HG03378 (cell line): Measurements from ENCODE around the gene NSD2.
A peak's percentile ranks its signal among the peaks of the same experiment; 100 is the strongest.
"Not testable (repeated sequence)": the region's sequence is repeated elsewhere in the genome, so short reads cannot be mapped to it uniquely, and the experiment has no call there.

Source experiments
- ATAC-seq: cut with Tn5 transposase; IDR thresholded peaks from one replicate; pipeline ENCODE4 v1.9.1; 2021; ENCODE audit warnings: mild to moderate bottlenecking, moderate library complexity; ENCODE audit not compliant: unreplicated experiment

The NSD2 gene

DNA sequence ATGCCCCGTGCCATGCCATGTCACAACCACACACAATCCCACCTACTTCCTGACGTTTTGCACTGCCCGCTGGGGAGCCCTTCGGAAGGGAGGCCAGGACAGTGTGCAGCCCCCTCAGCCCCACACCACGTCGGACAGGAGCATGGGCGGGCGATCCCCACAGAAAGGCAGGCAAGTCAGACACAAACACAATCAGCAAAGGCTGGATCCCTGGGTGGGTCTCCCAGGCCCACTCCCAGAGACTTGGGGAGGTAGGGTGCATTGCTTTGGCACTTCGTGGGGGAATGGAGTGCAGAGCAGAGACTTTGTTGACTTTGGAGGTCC lies 29.3 kb upstream of the NSD2 start:
- no peak for ATAC-seq

DNA sequence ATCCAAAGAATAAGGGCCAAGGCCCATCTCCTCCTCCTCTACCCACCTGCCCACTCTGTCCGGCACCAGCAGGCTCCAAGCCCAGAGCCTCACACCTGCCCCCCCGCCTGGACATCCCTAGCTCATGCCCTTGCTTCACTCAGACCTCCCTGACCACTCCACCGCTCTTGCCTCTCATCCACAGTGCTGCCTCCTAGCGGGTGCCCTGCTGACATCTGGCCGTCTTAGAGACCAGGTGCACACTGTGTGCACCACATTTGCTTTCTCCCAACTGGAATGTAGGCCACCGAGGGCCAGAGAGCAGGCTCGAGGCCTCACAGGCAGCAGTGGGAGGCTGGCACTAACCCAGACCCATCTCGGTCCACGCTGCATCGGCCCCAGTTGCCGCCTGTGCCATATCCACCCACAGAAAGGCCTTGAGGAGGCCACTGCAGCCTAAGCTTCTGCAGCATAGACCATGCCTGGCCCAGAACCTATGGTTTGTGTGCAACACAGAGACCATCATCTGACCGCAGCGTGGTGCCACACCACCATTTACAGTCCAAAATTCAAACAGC lies 28.8 kb upstream of the NSD2 start:
- ATAC-seq = no peak

DNA sequence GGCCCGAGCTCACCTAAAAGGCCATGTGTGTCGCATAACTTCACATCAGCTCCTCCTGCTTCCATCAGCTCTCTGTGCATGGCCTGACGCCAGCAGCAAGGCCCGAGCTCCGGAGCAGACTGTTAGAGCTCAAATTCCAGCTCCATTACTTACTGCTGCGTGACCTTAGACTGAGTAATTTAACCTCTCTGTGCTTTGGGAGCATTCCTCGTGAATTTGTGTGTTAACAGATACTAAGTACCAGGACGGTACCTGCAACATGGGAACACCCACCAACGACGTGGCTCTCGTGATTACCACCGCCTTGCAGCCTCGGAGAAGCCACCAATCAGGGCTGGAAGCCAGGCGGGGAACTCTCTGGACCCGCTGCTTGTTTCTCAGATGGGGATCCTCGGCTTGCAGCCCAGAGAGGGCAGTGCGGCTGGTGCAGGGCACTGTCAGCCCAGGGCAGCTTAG lies 28.2 kb upstream of the NSD2 start:
- ATAC-seq = no peak

DNA sequence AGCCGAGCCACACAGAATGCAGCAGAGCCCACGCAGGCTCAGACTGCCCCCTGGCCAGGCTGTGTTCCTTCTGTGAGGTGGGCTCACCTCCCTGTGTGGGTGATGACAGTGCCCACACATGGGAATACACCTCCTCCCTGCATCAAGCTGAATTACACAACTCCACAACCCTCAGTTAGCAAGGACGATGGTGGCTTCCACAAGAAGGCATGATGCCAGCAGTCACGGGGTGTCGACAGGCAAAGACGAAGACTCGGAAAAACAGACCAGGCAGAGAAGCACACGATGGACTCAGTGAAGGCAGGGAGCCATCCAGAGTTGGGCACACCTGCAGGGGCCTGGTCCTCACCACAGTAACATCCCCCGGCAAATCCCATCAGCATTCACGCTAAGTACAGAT lies 27.3 kb upstream of the NSD2 start:
- ATAC-seq = no peak

DNA sequence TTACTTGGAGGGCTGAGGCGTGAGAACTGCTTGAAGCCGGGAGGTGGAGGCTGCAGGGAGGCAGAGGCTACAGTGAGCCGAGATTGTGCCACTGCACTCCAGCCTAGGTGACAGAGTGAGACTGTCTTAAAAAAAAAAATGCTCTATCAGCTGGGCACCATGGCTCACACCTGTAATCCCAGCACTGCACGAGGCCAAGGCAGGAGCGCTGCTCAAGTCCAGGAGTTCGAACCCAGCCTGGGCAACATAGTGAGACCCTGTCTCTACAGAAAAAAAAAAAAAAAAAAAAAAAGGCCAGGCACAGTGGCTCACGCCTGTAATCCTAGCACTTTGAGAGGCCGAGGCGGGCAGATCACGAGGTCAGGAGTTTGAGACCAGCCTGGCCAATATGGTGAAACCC lies 26.6 kb upstream of the NSD2 start:
- ATAC-seq = not testable (repeated sequence)

DNA sequence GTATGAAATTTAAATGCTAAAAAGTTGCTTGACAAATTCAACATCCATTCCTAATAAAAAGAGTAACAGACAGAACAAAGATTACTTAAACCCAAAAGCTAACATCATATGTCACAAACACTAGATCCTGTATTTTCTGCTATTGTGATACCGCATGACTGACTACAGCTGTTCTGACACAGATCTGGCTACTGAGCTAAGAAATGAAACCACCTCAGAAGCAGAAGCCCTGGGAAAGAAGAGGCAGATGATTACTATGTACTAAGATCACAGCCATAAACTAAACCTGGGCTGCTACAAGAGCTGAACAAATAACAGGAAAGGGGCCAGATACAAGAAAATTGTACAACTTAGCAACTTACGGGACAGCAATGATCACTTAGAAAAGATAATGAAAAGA lies 24.6 kb upstream of the NSD2 start:
- no peak for ATAC-seq

DNA sequence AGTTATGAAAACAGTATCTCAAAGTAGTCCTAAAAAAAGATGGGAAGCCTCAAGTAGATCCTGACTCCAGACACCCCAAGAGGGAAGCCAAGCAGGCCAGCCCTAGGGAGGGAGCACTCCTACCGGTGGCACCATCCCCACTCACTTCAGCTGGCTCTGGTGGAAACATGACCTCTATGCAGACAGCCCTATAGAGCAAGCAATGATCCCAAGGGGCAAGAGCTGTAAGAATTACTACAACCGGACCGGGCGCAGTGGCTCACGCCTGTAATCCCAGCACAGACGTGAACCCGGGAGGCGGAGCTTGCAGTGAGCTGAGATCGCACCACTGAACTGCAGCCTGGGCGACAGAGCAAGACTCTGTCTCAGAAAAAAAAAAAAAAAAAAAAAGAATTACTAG lies 20.9 kb upstream of the NSD2 start:
- ATAC-seq = no peak

DNA sequence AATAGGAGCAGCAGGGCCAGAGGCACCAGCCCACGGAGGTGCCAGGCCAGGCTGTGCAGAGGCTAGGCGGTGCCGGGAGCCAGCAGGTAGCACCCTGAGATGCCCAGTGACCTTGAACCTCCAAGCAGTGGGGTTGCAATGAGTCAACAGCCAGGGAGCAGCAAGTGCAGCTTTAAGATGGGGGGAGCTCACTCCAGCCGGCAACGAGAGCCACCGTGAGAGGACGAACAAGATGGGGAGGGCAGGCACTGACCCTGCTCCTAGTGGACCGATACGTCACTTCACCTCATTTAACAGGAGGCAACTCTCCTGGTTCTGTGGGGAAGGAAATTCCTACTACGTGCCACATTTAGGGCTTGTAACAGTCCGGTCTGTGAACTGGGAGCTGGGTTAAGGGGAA lies 20.0 kb upstream of the NSD2 start:
- ATAC-seq = no peak

DNA sequence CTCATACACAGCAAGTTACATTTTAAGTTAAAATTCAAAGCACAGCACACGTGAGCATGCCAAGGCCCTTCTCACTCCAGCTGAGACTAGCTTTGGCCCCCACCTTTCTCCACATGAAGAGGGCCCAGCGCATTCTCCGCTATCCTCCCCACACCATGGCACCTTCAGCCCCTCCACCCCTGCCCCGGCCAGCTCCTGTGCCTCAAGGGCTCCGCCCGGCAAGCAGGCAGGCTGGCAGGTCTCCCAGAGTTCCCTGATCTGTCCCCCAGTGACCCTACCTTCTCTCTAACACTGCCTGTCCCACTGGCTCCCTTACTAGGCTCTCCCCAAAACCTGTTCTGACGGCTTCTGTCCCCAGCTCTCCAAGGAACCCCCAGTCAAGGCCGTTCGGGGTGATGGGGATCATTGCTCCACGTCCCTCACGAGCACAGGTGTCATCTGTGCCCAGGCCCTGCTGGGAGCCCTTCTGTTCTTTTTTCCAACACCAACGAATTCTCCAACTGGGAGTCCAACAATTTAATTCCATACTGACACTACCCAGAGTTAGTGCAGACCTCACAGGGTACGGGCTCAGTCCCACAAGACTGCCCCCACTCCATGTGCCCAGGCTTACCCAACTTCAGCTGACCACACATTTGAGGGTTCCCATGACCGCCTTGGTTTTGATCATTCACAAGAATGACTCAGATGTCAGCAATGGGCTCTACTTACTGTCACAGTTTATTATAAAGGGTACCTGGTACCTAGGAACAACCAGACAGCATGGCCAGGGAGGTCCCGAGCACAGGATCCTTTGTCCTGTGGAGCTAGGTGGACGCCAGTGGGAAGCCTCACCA lies 19.4 kb upstream of the NSD2 start:
- no peak for ATAC-seq

DNA sequence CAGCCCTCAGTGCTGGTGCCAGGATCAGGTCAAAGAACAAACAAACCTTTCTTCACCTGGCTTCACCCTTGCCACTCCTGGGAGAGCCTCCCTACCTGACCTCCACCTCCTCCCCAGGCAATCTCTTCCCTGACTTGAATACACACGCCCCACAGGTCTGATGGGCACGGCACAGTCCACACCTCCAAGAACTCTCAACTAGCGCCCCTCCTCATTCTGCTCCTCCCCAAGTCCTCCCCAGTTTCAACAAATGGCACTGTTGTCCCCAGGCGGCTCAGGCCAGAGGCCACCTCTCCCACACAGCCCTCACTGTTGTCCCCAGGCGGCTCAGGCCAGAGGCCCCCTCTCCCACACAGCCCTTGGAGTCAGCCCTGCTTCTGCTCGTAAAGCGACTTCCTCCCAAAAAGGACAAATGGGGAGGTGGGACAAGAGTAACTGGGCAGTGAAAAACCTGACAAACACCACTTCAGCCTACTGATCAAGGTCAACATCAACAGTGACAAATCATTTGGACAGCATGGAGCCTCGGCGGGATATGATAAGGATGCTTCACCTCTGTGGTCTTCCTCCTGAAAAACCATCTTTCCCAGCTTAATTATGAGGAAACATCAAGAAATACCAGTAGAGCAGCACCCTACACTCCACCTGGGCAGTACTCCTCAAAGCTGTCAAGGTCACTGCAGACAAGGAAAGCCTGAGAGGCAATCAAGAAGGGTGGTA lies 18.1 kb upstream of the NSD2 start:
- ATAC-seq = no peak

DNA sequence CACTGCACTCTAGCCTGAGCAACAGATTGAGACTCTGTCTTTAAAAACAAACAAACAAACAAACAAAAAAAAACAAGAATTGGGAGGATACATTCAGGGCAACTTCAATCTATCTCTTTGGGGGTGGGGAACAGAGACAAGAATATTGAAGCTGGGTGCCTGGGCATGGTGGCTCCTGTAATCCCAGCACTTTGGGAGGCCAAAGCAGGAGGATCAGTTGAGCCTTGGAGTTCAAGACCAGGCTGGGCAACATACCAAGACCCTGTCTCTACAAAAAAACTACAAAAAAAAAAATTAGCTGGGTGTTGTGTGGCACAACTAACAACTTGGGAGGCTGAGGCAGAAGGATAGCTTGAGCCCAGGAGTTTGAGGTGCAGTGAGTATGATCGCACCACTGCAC lies 16.4 kb upstream of the NSD2 start:
- no peak for ATAC-seq

DNA sequence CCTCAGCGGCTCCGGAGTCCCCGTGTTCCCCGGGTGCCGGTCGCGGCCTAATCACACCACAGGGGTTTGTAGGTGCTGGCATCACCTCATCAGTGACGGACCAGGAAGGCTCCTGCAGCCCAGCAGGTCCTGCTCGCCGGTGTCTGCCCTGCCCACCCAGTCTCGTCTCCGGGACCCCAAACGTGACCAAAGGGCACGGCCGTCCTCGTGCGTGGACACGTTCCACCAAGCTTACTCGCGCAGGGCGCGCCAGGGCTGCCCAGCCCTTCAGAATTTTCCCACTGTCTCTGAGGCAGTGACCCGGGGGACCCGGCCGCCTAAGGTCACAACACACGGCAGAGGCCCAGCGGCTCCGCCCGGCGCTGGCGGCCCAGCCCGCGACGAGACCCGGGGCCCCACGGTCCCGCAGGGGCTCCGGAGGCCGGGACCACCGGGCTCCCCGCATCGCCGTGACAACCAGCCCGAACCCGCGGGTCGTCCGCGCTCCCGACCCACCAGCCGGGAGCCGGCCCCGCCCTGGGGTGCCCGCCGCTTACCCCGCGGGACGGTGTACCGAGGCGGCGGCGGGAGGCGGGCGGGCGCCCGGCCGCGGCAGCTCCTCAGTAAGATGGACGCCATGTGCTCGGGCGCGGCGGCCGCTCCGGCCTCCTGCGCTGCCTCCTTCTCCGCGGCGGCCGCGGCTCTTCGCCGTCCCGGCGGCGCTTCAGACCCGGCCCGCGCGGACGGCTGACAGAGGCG lies 15.7 kb upstream of the NSD2 start:
- no peak for ATAC-seq

DNA sequence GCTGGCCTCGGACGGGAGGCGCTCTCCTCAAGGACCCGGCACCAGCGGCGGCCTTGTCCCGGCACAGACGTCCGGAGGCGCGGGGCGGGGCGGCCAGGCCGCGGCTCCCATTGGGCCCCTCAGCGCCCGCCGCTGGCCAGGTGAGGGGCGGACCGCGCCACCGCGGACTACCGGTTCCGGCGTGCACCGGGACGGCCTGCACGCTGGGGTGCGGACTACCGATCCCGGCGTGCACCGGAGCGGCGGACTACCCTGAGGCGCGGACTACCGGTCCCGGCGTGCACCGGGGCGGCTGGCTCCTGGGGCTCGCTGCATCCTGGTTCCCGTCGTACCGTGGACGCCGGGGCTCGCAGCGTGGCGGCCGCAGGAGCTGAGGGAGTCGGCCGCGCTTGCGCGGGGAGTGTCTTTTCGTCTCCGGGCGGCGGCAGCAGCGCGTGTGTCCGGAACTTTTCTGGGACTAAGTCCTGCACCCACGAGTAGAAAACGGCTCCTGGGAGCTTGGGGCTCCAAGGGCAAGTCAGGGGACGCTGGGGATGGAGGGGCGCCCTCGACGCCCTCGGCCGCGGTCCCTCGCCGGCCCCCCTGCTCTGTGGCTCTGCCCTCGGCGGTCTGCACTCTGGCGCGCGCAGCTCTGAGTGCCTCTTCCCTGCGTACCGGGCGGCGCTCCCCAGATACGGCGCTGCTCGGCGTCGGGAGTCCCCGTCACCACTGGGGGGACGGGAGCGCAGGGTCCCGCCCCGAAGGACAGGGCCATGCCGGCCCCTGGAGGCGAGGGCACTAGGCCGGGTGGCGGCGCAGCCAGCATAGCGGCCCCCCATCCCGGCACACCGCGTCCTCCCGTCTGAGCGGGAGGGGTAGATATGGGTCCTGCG lies 14.9 kb upstream of the NSD2 start, which contains the start of gene LETM1:
Gene LETM1, minus strand, starts transcription at position 86 of the 872 bp plus-strand sequence. CDS start 206 bp downstream, outside the sequence.
- ATAC-seq = peak; percentile 62

DNA sequence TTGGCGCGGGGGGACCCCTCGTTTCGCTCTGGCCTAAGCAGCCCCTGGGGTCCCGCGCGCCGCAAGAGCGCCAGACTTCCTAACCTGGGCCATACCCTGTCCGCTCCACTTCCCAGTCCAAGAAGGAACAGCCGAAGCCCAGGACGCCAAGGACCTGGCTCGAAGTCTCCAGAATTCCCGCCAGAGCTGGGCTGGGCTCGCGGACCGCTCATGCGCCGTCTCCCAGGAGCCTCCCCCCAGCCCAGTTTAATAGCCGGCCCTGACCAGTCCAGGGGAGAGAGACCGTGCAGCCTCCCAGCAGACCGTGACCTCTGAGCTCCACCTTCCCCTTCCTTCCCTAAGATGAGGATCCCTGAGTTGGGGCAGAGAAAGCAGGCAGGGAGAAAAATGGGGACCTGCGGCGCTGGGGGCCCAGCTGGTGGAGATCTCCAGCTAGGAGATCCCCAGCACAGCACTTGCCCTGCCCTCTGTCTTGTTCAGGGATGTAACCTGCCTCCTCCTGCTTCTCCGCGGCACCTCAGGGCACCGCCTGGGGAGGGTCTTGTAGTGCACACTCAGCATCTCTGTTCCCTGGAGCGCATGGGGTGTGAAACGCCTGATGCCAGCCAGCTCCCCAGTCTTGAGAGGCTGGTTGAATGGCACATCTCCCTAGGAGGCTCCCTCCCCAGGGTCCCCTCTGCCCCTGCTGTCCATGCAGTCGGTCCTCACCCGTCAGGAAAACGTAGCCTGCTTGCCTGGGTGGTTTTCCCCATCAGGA lies 14.1 kb upstream of the NSD2 start:
- ATAC-seq = no peak

DNA sequence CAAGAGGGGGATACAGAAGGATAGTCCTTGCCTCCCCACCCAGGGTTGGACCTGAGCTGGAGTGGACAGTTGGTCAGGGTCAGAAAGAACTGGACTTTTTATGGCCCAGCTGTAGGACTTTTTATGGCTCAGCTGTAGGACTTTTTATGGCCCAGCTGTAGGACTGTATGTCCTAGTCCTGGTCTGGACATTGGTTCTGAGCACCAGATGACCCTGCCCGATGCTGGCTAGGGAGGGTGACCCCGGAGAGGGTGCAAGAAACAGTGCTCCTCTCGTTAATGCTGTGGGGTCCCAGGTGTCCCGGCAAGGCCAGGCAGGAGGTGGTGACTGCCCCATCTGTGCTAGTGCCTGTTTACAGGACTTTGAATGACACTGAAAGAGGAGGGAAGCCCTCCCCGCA lies 13.3 kb upstream of the NSD2 start:
- ATAC-seq = no peak

DNA sequence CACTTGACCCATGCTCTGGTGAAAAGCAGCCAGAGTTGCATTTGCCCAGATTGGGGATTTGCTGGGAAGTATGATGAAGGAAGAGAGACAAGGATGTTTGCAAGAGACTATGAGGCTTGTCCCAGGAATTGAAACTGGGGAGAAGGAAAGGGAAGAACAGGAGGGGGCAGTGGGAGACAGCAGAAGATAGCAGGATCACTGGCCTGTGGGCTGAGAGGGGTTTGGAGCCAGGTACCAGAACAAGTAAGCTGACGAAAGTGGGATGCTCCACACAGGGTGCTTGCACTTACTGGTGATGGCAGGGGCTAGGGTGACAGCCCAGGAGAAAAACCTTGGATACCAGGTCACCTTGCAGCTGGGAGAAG lies 11.8 kb upstream of the NSD2 start:
- ATAC-seq = no peak

DNA sequence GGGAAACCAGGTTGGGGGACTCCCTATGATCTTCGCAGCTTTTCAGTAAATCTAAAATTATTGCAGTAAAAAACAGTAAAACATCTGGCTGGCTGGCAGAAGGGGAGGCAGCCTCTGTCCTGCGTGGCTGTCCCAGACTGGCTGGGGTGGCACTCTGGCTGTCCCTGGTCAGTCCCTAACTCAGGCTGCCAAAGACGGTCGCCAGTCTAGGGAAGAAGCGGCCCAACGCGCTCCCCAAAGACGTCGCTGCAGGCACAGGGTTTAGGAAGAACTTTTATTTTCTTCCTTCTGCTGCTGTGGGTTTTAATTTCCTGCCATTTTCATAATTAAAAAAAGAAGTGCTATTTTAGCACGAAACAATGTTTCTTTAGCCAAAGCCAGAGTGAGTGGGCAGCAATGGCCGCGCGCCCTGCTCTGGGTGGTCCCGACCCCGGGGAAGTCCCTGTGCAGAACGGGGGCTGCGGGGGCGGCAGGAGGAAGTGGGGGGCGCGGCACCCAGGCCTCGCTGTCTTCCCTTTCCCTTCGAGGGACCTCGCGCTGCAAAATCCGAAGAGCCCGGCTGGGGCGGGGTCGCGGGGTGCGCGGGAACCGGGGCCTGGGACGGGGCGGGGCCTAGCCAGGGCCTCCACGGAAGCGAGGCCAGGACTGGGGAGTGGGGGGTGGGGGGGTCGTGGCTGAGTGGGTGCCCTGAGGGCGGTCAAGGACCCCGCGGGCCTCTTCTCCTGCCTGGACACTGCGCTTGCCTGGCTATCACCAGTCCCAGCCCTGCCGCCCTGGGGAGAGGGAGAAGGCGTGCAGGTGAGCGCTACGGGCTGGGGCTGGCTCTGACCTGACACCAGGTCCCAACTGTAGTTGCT lies 8.9 kb upstream of the NSD2 start:
- no peak for ATAC-seq

DNA sequence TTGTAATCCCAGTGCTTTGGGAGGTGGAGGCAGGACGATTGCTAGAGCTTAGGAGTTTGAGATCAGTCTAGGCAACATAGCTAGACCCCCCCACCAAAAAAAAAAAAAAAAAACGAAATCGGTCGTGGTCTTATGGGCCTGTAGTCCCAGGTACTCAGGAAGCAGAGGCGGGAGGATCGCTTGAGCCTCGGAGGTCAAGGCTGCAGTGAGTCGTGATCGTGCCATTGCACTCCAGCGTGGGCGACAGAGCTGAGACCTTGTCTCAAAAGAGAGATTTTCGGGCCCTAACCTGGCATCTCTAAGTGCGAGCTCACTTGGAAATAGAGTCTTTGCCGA lies 8.3 kb upstream of the NSD2 start:
- no peak for ATAC-seq
